T-helper 2 cell treated with Interferon-gamma antibody and Interleukin-4, amounts not matched to agents 100 ng/mL and 5 ng/mL, for 36 hours (primary cell): ENCODE data around the gene ZNF611. TPM values are rescaled to one million over a fixed set of nuclear protein-coding genes. Genes with fewer than 3 reads are reported as not detected.
"Not testable (repeated sequence)": the region's sequence is repeated elsewhere in the genome, so short reads cannot be mapped to it uniquely, and the experiment has no call there.

Source experiments
- intact Hi-C: fragments of 100-400 bp; cut with micrococcal nuclease; formaldehyde crosslinking; loops from one replicate; pipeline ENCODE4 v1.15.1; 2023
- total RNA-seq: library from RNA; stranded (reverse); gene quantifications from 2 replicates; pipeline ENCODE4 v1.2.3, GENCODE V29; 2022

The ZNF611 gene
- total RNA-seq: 29.3 and 29.6 TPM in 2 replicates

DNA sequence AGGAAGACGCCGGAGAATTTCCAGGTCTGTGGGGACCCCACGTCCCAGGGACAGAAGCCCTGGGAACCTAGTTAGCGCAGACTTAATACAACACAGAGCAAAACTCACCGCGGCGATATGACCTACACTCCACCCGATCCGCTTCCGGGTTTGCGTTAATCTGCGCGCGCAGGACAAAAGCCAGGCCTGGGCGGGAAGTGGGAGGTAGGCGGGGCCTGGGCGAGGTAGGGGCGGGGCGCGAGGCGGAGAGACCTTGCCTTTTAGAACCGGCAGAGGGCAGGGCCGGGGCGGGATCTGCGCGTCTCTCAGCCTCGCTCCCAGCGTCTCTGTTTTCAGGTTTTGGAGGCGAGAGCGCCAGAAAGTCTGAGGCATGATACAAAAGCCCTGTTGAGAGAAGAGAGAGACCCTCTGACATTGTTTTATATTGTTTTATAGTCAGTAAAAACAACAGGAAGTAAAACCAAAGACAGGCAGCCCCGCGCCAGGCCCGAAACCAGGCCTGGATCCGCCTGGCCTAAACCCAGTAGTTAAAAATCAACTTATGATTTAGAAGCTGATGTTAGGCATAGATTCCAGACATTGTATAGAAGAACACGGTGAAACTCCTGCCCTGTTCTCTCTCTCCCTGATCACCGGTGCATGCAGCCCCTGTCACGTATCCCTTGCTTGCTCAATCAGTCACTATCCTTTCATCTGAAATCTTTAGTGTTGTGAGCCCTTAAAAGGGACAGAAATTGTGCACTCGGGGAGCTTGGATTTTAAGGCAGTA lies at the start of gene ZNF611:
TSS of gene ZNF611 (minus strand) at position 152 of the 769 bp plus-strand sequence. CDS start 19,150 bp downstream, outside the sequence.
- intact Hi-C loops: loop anchor here (1.0 to 5.0 kb wide), 5 partner anchors 45 to 438 kb away; partner anchors contain the start of genes ZNF480, ZNF600 and ZNF83

DNA sequence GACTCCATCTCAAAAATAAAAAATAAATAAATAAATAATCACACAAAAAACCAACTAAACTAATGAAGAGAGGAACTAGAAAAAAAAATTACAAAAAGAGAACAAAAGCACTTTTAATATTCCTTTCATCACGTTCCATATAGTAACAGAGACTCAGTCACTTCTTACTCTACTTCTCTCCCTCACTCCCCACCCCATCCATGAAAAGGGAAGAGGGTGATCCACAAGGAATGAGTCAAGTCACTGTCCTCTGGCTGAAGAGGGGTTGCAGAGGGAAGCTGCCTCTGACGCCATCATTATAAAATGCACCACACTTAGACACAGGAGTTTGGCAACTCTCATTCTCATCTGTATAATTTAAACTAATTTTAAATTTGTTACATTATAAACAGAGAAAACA lies 48.0 kb upstream of the ZNF611 start:
- intact Hi-C loops: not testable (repeated sequence)

DNA sequence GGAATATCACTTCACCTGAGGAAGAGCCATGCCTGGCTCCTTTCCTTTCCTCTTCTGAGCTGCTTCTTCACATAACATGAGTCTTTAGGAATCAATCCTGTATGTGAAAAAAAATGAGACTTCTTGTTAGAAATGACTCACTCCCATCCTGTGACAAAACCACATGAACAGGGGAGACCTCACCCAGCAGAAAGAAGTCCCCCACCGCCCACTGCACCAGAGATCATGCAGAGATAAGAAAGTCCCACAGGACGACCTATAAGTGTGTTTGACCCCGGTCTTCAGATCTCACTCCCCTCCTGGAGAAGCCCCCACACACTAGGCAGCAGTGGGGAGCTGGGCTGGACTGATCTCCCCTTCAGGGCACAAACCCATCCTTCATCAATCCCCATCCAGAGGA lies 44.0 kb upstream of the ZNF611 start:
- intact Hi-C loops: no loop called here

DNA sequence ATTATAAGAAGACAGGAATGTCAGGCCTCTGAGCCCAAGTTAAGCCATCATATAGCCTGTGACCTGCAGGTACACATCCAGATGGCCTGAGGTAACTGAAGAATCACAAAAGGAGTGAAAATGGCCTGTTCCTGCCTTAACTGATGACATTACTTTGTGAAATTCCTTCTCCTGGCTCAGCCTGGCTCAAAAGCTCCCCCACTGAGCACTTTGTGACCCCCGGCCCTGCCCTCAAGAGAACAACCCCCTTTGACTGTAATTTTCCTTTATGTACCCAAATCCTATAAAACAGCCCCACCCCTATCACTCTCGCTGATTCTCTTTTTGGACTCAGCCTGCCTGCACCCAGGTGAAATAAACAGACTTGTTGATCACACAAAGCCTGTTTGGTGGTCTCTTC lies 21.6 kb upstream of the ZNF611 start:
- intact Hi-C loops: not testable (repeated sequence)

DNA sequence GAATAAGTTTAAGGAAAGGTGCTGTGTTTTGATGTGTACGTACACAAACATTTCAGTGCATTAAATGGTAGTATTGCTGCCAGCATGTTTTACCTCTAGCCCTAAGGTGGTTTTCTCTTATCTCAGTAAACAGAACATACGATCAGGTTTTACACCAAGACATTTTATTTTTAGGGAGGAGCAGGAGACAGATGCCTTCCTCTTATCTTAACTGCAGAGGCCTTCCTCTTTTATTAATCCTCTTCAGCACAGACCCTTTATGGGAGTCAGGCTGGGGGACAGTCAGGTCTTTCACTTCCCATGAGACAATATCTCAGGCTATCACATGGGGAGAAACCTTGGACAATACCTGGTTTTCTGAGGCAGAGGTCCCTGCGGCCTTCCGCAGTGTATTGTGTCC lies 14.9 kb upstream of the ZNF611 start:
- intact Hi-C loops: no loop called here

DNA sequence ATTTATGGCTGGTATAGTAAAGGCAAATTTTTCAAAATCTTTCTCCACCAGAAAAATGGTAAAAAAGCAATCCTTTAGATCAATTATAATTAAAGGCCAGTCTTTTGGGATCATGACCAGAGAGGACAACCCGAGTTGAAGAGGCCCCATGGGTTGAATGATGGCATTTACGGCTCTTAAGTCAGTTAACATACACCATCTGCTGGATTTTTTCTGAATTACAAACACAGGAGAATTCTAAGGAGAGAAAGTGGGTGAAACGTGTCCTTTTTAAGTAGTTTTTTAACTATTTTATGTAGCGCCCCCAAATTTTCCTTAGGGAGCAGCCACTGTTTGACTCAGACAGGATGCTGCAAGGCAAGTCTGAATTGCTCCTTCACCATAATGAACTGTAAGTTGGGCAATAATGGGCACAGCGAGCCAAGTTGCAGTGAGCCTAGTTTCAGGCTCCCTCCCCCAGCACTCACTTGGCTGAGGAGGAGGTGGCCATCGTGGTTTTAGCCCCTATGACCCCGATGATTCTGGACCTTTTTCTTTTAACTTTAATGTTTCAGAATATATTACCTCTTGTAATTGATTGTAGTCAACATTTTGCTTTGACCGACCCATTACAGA lies 13.6 kb upstream of the ZNF611 start:
- intact Hi-C loops: no loop called here

DNA sequence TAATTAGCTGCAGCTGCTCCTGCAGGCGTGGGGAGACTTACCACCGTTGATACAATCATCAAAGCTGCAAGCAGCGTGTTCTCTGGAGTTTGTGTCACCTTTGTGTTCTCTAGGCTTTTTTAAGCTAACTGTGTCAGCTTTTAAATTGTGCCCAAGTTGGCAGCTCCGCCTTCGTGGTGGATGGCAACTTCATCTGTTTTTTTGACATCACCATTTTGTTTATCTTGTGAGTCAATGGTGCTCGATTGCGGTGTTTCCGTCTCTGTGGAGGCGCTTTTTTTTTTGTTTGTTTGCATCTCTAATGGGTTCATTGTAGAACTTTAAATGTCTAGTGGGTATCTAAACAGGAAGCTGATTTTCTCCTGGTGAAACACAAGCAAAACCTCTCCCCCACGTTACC lies 11.1 kb upstream of the ZNF611 start:
- intact Hi-C loops: not testable (repeated sequence)

DNA sequence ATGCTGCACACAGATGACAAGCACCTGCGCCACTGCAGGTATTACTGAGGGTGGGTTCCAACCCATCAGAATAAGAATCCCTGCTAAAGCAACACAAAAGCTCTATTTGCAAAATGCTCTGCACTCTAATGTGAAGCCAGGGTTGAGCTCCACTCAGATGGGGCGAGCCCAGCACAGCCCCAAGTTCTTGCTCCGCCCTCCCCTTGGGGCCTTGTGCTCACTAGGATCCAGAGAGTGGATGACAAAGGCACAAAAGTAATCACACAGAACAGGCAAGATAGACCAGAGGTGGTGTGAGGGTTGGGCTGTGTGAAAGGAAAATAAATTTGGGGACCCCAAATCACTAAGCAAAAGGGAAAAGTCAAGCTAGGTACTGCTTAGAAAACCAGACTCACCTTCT lies 8.2 kb upstream of the ZNF611 start:
- intact Hi-C loops: no loop called here

DNA sequence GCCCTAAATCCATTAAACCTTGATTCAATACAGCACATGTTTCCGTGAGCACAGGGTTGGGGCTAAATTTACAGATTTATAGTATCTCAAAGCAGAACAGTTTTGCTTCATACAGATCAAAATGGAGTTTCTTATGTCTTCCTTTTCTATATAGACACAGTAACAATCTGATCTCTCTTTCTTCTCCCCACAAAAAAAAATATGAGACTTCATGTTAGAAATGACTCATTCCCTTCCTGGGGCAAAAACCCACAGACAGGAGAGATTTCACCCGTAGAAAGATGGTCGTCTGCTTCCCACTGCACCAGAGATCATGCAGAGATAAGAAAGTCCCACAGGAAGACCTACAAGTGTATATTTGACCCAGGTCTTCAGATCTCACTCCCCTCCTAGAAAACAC lies 7.7 kb upstream of the ZNF611 start:
- intact Hi-C loops: no loop called here

DNA sequence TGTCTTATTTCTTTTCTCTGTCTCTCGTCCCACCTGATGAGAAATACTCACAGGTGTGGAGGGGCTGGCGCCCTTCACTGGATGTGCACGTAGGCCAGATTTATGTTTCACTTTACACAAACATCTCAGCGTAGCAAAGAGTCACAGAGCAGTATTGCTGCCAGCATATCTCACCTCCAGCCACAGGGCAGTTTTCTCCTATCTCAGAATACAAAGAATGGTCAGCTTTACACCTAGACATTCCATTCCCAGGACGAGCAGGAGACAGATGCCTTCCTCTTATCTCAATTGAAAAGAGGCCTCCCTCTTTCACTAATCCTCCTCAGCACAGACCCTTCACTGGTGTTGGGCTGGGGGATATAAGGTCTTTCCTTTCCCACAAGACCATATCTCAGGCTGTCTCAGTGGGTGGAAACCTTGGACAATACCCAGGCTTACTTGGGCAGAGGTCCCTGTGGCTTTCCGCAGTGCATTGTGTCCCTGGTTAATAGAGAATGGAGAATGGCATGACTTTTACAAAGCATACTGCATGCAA lies 7.2 kb upstream of the ZNF611 start:
- intact Hi-C loops: no loop called here

DNA sequence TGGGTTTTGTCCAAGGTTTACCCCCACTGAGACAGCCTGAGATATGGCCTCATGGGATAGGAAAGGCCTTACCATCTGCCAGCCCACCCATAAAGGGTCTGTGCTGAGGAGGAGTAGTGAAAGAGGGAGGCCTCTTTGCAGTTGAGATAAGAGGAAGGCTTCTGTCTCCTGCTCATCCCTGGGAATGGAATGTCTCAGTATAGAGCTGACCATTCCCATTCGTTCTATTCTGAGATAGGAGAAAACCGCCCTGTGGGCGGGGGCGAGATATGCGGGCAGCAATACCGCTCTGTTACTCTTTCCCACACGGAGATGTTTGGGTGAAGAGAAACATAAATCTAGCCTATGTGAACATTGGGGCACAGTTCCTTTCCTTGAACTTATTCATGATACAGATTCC lies 6.5 kb upstream of the ZNF611 start:
- intact Hi-C loops: not testable (repeated sequence)

DNA sequence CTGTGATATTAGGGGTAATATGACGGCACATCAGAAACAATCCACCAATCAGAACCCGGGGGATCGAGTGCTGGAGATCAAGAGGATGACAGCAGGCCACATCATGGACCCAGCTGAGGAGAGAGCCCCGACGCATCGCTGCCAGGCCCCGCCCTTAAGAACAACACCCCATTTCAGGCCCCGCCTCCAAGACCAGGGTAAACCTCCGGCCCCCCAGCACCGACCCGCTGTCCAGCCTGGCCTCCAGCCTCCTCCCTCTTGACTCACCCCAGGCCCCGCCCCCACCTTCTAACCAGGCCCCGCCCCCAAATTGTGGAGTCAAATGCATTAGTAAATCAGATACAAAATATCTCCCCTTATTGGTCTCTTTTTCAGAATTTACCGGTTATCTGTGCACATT lies 4.7 kb upstream of the ZNF611 start:
- intact Hi-C loops: loop anchor here (5.0 kb wide), 1 partner anchor 48 kb away; the partner anchor contains the start of gene ZNF600

DNA sequence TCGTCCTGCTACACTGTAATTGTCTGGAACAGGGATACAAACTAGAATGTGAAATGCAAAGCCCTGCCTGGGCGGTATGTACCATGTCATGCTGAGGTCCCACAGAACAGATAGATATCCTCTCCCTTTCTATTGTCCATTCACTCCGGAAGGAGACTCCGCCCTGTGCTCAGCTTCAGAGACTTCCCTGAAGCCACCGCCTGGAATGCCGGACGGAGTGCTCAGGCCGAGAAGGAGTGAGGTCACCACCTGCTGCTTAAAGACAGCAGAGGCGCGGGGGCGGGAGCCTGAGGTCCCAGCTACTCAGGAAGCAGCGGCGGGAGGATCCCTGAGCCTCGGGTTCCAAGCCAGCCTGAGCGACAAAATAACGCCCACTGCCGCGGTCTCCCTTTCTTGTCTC lies 890 bp upstream of the ZNF611 start:
- intact Hi-C loops: loop anchor here (1.0 to 5.0 kb wide), 4 partner anchors 52 to 438 kb away; partner anchors contain the start of genes ZNF480, ZNF600 and ZNF83

DNA sequence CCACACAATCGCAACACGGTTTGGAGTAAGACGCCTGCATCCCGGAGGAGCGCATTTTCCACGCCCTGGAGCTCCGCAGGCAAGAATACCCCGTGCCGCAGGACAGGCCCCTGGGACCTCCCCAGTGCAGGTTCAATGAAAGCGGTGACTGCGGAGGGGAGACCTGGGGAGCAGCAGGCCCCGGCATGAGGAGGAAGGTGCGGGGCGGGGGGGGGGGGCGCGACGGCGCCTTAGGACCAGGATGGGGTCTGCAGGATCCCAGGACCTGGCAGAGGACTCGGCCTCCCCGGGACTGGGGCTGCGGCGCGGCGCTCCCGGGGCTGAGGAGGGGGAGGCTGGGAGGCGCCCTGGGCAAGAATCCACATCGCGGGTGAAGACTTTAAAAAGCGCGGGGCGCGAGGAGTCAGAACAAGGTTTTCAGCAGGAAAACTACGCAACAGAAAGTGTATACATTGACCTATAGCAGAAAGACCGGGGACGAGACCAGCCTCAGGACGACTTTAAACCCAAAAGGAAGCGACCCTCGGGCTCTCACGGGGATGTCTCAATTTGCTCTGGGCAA lies 432 bp downstream of the ZNF611 start:
- intact Hi-C loops: loop anchor here (1.0 kb wide), 1 partner anchor 44 kb away; no protein-coding TSS in a partner anchor

DNA sequence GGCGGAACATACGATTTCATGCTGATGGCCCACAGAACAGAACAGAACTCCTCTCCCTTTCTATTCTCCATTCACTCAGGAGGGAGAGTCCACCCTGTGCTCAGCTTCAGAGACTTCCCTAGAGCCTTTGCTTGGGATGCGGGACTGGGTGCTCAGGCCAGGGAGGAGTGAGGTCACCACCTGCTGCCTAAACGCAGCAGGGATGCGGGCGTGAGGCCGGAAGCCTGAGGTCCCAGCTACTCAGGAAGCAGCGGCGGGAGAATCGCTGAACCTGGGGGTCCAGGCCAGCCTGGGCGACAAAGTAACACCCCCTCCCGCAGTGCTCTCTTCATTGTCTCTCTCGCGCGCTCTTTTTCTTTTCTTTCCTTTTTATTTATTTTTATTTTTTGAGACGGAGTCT lies 8.8 kb downstream of the ZNF611 start:
- intact Hi-C loops: not testable (repeated sequence)

DNA sequence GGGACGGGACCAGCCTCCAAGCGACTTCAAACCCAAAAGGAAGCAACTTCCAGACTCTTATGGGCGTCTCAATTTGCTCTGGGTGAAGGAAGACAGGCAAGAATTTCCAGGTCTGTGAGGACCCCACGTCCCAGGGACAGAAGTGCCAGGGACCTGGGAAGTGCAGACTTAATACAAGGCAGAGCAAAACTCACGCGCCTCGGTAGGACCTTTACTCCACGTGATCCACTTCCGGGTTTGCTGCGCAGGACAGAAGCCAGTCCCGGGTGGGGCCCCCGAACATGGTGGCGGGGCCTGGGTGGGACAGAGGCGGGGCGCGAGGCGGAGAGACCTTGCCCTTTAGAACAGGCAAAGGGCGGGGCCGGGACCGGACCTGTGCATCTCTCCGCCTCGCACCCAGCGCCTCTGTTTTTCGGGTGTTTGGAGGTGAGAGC lies 9.3 kb downstream of the ZNF611 start:
- intact Hi-C loops: no loop called here

DNA sequence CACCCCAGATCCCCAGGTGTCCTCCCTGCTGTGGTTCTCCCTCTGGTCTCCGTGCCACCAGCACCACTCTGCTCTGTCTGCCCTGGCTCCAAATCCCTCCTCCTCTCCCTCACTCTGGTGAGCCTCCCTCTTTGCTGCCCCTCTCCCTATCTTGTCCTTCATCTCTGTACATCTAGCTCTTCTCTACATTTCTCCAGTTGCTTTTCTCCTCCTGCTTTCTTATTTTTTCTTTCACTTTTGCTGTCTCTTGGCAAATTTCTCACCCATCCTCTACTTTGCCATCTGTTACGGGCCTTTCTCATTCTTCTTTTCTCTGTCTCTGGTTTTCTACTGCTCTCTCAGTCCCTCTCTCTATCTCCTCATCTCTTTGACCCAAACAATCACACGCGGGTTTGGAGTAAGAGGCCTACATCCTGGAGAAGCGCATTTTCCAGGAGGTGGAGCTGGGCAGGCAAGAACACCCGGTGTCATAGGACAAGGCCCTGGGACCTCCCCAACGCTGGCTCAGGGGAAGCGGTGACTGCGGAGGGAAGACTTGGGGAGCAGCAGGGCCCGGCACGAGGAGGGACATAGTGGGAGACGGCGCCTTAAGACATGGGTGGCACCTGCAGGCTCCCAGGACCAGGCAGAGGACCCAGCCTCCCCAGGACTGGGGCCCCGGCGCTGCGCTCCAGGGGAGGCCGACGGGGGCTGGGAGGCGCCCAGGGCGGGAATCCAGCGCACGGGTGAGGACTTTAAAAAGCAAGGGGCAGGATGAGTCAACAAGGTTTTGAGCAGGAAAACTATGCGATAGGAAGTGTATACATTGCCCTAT lies 9.9 kb downstream of the ZNF611 start:
- intact Hi-C loops: no loop called here

DNA sequence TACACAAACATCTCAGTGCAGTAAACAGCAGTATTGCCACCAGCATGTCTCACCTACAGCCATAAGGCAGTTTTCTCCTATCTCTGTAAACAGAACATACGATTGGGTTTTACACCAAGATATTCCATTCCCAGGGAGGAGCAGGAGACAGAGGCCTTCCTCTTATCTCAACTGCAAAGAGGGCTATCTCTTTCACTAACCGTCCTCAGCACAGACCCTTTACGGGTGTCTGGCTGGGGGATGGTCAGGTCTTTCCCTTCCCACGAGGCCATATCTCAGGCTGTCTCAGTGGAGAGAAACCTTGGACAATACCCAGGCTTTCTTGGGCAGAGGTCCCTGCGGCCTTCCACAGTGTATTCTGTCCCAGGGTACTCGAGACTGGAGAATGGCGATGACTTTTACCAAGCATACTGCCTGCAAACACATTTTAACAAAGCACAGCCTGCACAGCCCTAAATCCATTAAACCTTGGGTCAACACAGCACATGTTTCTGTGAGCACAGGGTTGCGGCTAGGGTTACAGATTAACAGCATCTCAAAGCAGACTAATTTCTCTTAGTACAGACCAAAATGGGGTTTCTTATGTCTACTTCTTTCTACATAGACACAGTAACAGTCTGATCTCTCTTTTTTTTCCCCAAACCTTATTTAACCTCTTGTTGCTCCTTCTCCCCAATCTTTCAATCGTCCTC lies 10.8 kb downstream of the ZNF611 start:
- intact Hi-C loops: not testable (repeated sequence)

DNA sequence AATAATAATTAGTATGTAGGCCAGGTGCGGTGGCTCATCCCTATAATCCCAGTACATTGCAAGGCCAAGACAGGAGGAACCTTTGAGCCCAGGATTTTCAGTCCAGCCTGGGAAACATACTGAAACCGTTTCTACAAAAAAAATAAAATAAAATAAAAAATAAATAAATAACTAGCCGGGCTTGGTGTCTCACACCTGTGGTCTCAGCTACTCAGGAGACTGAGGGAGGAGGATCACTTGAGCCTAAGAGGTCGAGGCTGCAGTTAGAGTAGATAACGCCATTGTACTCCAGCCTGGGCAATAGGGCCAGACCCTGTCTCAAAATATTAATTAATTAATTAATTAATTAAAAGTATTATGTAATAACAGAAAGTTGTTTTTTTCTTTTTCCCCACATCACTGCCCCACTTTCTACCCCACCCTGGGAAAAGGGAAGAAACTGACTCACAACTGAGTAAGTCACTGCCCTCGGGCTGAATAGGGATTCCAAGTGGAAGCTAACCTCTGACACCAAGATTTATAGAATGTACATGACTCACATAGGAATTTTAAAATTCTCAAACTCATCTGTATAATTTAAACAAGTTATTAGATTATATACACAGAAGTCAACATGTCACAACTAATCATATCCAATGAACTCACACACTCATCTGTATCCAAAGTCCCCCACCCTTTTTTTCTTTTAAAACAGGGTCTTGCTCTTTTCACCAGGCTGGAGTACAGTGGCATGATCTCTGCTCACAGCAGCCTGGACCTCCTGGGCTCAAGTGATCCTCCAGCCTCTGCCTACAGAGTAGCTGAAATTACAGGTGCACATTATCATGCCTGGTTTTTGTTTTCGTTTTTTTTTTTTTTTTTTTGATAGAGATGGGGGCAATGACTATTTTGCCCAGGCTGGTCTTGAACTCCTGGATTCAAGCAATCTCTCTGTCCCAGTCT lies 12.5 kb downstream of the ZNF611 start:
- intact Hi-C loops: no loop called here
